ENCODE data around the gene SCRN1. TPM values are rescaled to one million over a fixed set of nuclear protein-coding genes. Genes with fewer than 3 reads are reported as not detected.

SCRN1 gene
- total and polyA plus RNA-seq, 2 of the 13 experiments (the other 11 are each of a cell fraction or from before 2014, with no cell fraction given), result 43.2 to 49.8 TPM

- TF ChIP-seq, protein P1, sequence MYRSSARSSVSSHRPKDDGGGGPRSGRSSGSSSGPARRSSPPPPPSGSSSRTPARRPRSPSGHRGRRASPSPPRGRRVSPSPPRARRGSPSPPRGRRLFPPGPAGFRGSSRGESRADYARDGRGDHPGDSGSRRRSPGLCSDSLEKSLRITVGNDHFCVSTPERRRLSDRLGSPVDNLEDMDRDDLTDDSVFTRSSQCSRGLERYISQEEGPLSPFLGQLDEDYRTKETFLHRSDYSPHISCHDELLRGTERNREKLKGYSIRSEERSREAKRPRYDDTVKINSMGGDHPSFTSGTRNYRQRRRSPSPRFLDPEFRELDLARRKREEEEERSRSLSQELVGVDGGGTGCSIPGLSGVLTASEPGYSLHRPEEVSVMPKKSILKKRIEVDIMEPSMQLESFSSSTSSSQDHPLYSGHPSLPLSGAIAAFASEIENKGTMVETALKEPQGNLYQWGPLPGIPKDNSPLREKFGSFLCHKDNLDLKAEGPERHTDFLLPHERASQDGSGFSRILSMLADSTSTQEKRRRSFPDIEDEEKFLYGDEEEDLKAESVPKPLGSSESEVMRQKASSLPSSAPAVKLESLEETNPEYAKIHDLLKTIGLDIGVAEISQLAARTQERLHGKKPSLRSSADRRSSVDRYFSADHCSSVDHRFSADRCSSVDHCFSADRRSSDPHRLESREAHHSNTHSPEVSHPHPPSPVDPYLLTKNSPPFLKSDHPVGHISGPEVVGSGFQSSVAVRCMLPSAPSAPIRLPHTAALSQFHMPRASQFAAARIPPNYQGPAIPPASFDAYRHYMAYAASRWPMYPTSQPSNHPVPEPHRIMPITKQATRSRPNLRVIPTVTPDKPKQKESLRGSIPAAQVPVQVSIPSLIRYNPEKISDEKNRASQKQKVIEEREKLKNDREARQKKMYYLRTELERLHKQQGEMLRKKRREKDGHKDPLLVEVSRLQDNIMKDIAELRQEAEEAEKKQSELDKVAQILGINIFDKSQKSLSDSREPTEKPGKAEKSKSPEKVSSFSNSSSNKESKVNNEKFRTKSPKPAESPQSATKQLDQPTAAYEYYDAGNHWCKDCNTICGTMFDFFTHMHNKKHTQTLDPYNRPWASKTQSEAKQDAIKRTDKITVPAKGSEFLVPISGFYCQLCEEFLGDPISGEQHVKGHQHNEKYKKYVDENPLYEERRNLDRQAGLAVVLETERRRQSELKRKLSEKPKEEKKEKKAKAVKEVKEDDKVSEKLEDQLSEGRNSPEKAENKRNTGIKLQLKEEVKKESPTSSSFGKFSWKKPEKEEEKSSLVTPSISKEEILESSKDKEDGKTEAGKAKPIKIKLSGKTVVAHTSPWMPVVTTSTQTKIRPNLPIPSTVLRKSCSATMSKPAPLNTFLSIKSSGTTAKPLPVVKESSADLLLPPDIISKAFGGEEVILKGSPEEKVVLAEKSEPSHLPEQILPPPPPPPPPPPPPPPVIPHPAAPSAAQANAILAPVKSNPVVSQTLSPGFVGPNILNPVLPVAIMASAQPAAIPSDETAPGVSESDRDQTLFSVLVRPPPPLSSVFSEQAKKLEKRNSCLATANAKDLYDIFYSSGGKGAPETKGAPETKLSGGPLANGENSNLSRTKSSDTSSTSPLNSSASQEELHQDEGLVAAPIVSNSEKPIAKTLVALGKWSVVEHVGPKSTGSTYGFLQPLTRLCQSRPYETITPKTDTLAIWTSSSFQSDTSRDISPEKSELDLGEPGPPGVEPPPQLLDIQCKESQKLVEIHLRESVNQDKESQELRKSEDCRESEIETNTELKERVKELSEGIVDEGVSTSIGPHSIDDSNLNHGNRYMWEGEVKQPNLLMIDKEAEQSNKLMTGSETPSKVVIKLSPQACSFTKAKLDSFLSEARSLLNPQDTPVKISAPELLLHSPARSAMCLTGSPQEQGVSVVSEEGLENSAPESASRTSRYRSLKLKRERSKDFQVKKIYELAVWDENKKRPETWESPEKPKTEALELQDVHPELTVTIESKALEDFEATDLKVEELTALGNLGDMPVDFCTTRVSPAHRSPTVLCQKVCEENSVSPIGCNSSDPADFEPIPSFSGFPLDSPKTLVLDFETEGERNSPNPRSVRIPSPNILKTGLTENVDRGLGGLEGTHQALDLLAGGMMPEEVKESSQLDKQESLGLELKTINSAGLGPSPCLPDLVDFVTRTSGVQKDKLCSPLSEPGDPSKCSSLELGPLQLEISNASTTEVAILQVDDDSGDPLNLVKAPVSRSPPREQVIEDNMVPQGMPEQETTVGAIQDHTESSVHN (CRISPR knock-in tag; IDR thresholded peaks at IDR 0.05), result no peak
- TF ChIP-seq ZKSCAN5 (CRISPR knock-in tag; IDR thresholded peaks at IDR 0.05), result no peak
- no peak for TF ChIP-seq NCOR1 (IDR thresholded peaks at IDR 0.05; ENCODE audit: borderline replicate concordance, low read length)
- no peak for TF ChIP-seq RAD21 (CRISPR knock-in tag; IDR thresholded peaks at IDR 0.05)
- no peak for TF ChIP-seq HHEX (CRISPR knock-in tag; IDR thresholded peaks at IDR 0.05)
- TF ChIP-seq ZNF17 (CRISPR knock-in tag; IDR thresholded peaks at IDR 0.05), result no peak
- no peak for TF ChIP-seq ZNF264 (CRISPR knock-in tag; IDR thresholded peaks at IDR 0.05)
- no peak for TF ChIP-seq ZNF138 (CRISPR knock-in tag; IDR thresholded peaks at IDR 0.05; ENCODE audit: low read depth)
- no peak for TF ChIP-seq SOX13 (IDR thresholded peaks at IDR 0.05)
- TF ChIP-seq SOX13 (CRISPR knock-in tag; conservative IDR thresholded peaks at IDR 0.05 in 1 of 2, IDR thresholded peaks at IDR 0.05 in 1 of 2), result no peak
- no peak for TF ChIP-seq ZNF547 (CRISPR knock-in tag; IDR thresholded peaks at IDR 0.05)
- TF ChIP-seq, protein P2, sequence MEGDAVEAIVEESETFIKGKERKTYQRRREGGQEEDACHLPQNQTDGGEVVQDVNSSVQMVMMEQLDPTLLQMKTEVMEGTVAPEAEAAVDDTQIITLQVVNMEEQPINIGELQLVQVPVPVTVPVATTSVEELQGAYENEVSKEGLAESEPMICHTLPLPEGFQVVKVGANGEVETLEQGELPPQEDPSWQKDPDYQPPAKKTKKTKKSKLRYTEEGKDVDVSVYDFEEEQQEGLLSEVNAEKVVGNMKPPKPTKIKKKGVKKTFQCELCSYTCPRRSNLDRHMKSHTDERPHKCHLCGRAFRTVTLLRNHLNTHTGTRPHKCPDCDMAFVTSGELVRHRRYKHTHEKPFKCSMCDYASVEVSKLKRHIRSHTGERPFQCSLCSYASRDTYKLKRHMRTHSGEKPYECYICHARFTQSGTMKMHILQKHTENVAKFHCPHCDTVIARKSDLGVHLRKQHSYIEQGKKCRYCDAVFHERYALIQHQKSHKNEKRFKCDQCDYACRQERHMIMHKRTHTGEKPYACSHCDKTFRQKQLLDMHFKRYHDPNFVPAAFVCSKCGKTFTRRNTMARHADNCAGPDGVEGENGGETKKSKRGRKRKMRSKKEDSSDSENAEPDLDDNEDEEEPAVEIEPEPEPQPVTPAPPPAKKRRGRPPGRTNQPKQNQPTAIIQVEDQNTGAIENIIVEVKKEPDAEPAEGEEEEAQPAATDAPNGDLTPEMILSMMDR (CRISPR knock-in tag; IDR thresholded peaks at IDR 0.05), result peak; percentile 41; the same call in 1 of the 2 replicates
- TF ChIP-seq MAFG (CRISPR knock-in tag; IDR thresholded peaks at IDR 0.05), result no peak
- no peak for TF ChIP-seq TBX2 (CRISPR knock-in tag; IDR thresholded peaks at IDR 0.05; ENCODE audit: borderline replicate concordance)
- no peak for TF ChIP-seq ZSCAN21 (CRISPR knock-in tag; IDR thresholded peaks at IDR 0.05; ENCODE audit: borderline replicate concordance)
- TF ChIP-seq, protein P3, sequence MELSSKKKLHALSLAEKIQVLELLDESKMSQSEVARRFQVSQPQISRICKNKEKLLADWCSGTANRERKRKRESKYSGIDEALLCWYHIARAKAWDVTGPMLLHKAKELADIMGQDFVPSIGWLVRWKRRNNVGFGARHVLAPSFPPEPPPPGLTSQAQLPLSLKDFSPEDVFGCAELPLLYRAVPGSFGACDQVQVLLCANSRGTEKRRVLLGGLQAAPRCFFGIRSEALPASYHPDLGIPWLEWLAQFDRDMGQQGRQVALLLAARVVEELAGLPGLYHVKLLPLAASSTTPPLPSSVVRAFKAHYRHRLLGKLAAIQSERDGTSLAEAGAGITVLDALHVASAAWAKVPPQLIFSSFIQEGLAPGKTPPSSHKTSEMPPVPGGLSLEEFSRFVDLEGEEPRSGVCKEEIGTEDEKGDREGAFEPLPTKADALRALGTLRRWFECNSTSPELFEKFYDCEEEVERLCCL (CRISPR knock-in tag; IDR thresholded peaks at IDR 0.05; ENCODE audit: borderline replicate concordance), result no peak
- TF ChIP-seq SOX5 (CRISPR knock-in tag; IDR thresholded peaks at IDR 0.05; ENCODE audit: borderline replicate concordance), result no peak
- TF ChIP-seq, protein P4, sequence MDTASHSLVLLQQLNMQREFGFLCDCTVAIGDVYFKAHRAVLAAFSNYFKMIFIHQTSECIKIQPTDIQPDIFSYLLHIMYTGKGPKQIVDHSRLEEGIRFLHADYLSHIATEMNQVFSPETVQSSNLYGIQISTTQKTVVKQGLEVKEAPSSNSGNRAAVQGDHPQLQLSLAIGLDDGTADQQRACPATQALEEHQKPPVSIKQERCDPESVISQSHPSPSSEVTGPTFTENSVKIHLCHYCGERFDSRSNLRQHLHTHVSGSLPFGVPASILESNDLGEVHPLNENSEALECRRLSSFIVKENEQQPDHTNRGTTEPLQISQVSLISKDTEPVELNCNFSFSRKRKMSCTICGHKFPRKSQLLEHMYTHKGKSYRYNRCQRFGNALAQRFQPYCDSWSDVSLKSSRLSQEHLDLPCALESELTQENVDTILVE (CRISPR knock-in tag; IDR thresholded peaks at IDR 0.05), result no peak
Measured at GRCh38 chr7:29977886-29978651, 11.5 kb downstream of the SCRN1 start (continued).

Data from HepG2 (cell line).